Upper lobe of left lung (tissue), 6 donors: Measurements from ENCODE around the gene KLHL25. TPM values are rescaled to one million over a fixed set of nuclear protein-coding genes. Genes with fewer than 3 reads are reported as not detected.

Experiments
- ATAC-seq, 2 donors: fragments of 200-7000 bp; cut with Tn5 transposase; one replicate each; pipeline ENCODE4 v1.9.1; 2022; ENCODE audit warnings: mild to moderate bottlenecking in 2 of 2, moderate library complexity in 2 of 2; ENCODE audit not compliant: low FRiP score in 2 of 2
- DNase-seq, 2 donors: peaks; one replicate each; pipeline ENCODE4 v3.0.0-alpha.2; 2019 to 2020
- H3K27ac ChIP-seq, 4 donors: fragments of 200-600 bp; sonication (generic); one replicate each; pipeline ENCODE4 v1.5.1; 2016 to 2019
- H3K27me3 ChIP-seq, 4 donors: fragments of 200-600 bp; sonication (generic); one replicate each; pipeline ENCODE4 v1.5.1; 2017 to 2019
- H3K36me3 ChIP-seq, 4 donors: fragments of 200-600 bp; sonication (generic); one replicate each; pipeline ENCODE4 v1.5.1; 2016 to 2019
- H3K4me1 ChIP-seq, 4 donors: fragments of 200-600 bp; sonication (generic); one replicate each; pipeline ENCODE4 v1.5.1; 2018 to 2019
- H3K4me3 ChIP-seq, 4 donors: fragments of 200-600 bp; sonication (generic); one replicate each; pipeline ENCODE4 v1.5.1; 2017 to 2019; ENCODE audit warnings: mild to moderate bottlenecking in 2 of 4, moderate library complexity in 1 of 4
- H3K9me3 ChIP-seq, 4 donors: fragments of 200-600 bp; sonication (generic); one replicate each; pipeline ENCODE4 v1.5.1; 2018 to 2019
- CTCF ChIP-seq, 6 experiments: fragments of 450-650 bp in 4 of 6; fragments of 200-600 bp in 2 of 6; sonication (generic) in 2 of 6; IDR thresholded peaks; one replicate each; pipeline ENCODE4 v1.5.1; 2016 to 2019; ENCODE audit warnings: antibody characterized with exemption in 6 of 6
- EP300 ChIP-seq, 4 donors: sonication (generic); formaldehyde crosslinking; IDR thresholded peaks; one replicate each; pipeline ENCODE4 v1.5.1; 2017; ENCODE audit warnings: antibody characterized with exemption in 4 of 4, control low read depth in 2 of 4
- POLR2A ChIP-seq, 4 donors: fragments of 450-650 bp; IDR thresholded peaks; one replicate each; pipeline ENCODE4 v1.5.1; 2016 to 2017; ENCODE audit warnings: antibody characterized with exemption in 4 of 4, mild to moderate bottlenecking in 2 of 4
- POLR2AphosphoS5 ChIP-seq, 2 donors: sonication (generic); formaldehyde crosslinking; IDR thresholded peaks; one replicate each; pipeline ENCODE4 v1.5.1; 2017; ENCODE audit warnings: antibody characterized with exemption in 2 of 2
- WGBS, 2 donors: methylation state at CpG; one replicate each; pipeline ENCODE4 v1.1.5; 2017 to 2018; 5-methylcytosine and 5-hydroxymethylcytosine counted together
- total RNA-seq, 6 donors: library from RNA; depleted of rRNA in 4 of 6; stranded (reverse); fragments of >200 nt in 4 of 6; gene quantifications; one replicate each; pipeline versions ENCODE4 v1.1.0 to v1.2.1, GENCODE V29; 2016 to 2021
- donor health status: DM: no; HTN: no; CAD: no; lungs with moderate emphysema.
- donor health status: DM: no; HTN: yes; CAD: no; lungs with severe emphysema.

Gene KLHL25
- total RNA-seq, 6 donors from 2014 or later: 3.0 to 24.1 (median 5.6) TPM

GRCh38 chr15:85749261-85750151, 45.2 kb downstream of the KLHL25 start:
- Histone ChIP-seq H3K36me3 (peaks cover 23 to 49% (median 45%) of the 10 kb centered on the region in 4 donors), H3K9me3 (no peaks in the 10 kb centered on the region), H3K4me1 (peaks cover 9 to 36% (median 20%) of the 10 kb centered on the region in 4 donors), H3K27ac (peak overlapping the region; percentile 38 to 72 (median 54)), H3K27me3 (no peaks in the 10 kb centered on the region), H3K4me3 (peak overlapping the region in 2 of 4 donors; percentile 9 to 11)
- no peak for DNase-seq
- 74 to 87% methylated on average over 21 of the region's 21 CpGs for WGBS, 2 donors
- TF ChIP-seq EP300 (IDR thresholded peaks at IDR 0.05) (no peak), CTCF (IDR thresholded peaks at IDR 0.05) (no peak), POLR2A (IDR thresholded peaks at IDR 0.05) (no peak), POLR2AphosphoS5 (IDR thresholded peaks at IDR 0.05) (peak in 1 of 2 donors; percentile 20)
- peak in 1 of 2 donors; percentile 47 for ATAC-seq

GRCh38 chr15:85748729-85749128, 46.0 kb downstream of the KLHL25 start:
- Histone ChIP-seq H3K36me3 (peaks cover 29 to 57% (median 53%) of the 10 kb centered on the region in 4 donors), H3K27ac (peak overlapping the region in 3 of 4 donors; percentile 36 to 72 (median 69))
- peak in 1 of 2 donors; percentile 55 for DNase-seq

GRCh38 chr15:85748176-85748575, 46.5 kb downstream of the KLHL25 start:
- H3K27ac ChIP-seq: peak overlapping the region in 1 of 4 donors; percentile 18
- H3K27me3 ChIP-seq: no peaks in the 10 kb centered on the region
- no peaks in the 10 kb centered on the region for H3K9me3 ChIP-seq
- H3K4me3 ChIP-seq: no peak overlapping the region
- ATAC-seq (no peak), DNase-seq (no peak)
- H3K4me1 ChIP-seq: peaks cover 9 to 36% (median 20%) of the 10 kb centered on the region in 4 donors
- 87 to 91% methylated on average over 5 to 9 of the region's 9 CpGs for WGBS, 2 donors
- no peak for TF ChIP-seq EP300 (IDR thresholded peaks at IDR 0.05)
- peaks cover 34 to 63% (median 58%) of the 10 kb centered on the region in 4 donors for H3K36me3 ChIP-seq

More at GRCh38 chr15:85748729-85749128, 46.0 kb downstream of the KLHL25 start:
- Histone ChIP-seq H3K4me1 (peaks cover 9 to 36% (median 20%) of the 10 kb centered on the region in 4 donors), H3K9me3 (no peaks in the 10 kb centered on the region), H3K27me3 (no peaks in the 10 kb centered on the region), H3K4me3 (peak overlapping the region in 1 of 4 donors; percentile 4)
- TF ChIP-seq POLR2A (IDR thresholded peaks at IDR 0.05) (no peak), POLR2AphosphoS5 (IDR thresholded peaks at IDR 0.05) (peak in 1 of 2 donors; percentile 39), CTCF (IDR thresholded peaks at IDR 0.05) (no peak)
- ATAC-seq: no peak
- WGBS, 2 donors: 80 to 83% methylated on average over 11 of the region's 11 CpGs

GRCh38 chr15:85746641-85747040, 48.1 kb downstream of the KLHL25 start:
- no peak for DNase-seq
- Histone ChIP-seq H3K9me3 (no peaks in the 10 kb centered on the region), H3K4me1 (peaks cover 10 to 27% (median 13%) of the 10 kb centered on the region in 4 donors), H3K27me3 (no peaks in the 10 kb centered on the region), H3K27ac (no peak overlapping the region), H3K4me3 (no peak overlapping the region), H3K36me3 (peaks cover 40 to 78% (median 73%) of the 10 kb centered on the region in 4 donors)
- no peak for ATAC-seq
- TF ChIP-seq CTCF (IDR thresholded peaks at IDR 0.05): no peak
- no peak for TF ChIP-seq POLR2A (IDR thresholded peaks at IDR 0.05)
- no peak for TF ChIP-seq EP300 (IDR thresholded peaks at IDR 0.05)
- TF ChIP-seq POLR2AphosphoS5 (IDR thresholded peaks at IDR 0.05): no peak
- 90 to 97% methylated on average over 12 of the region's 12 CpGs for WGBS, 2 donors

GRCh38 chr15:85745525-85746150, 49.1 kb downstream of the KLHL25 start:
- no peak overlapping the region for H3K4me3 ChIP-seq
- 79% methylated on average over 10 to 14 of the region's 14 CpGs for WGBS, 2 donors
- peaks cover 48 to 88% (median 83%) of the 10 kb centered on the region in 4 donors for H3K36me3 ChIP-seq
- H3K27me3 ChIP-seq: no peaks in the 10 kb centered on the region
- ATAC-seq: no peak
- TF ChIP-seq POLR2AphosphoS5 (IDR thresholded peaks at IDR 0.05) (peak; percentile 26 to 37), POLR2A (IDR thresholded peaks at IDR 0.05) (no peak)
- DNase-seq: peak in 1 of 2 donors; percentile 56
- no peaks in the 10 kb centered on the region for H3K9me3 ChIP-seq
- H3K27ac ChIP-seq: peak overlapping the region in 2 of 4 donors; percentile 28 to 35
- H3K4me1 ChIP-seq: peaks cover under 1 to 17% (median 9%) of the 10 kb centered on the region in 4 donors
